SJSA1 (cell line): ENCODE measurements around the gene TRAF3. TPM values are rescaled to one million over a fixed set of nuclear protein-coding genes. Genes with fewer than 3 reads are reported as not detected.
"Not testable (repeated sequence)": the region's sequence is repeated elsewhere in the genome, so short reads cannot be mapped to it uniquely, and the experiment has no call there.

Source experiments
- DNase-seq, 2 experiments: peaks; one replicate each; pipeline ENCODE4 v3.0.0-alpha.2; 2015 to 2020; ENCODE audit warnings: low spot score in 2 of 2, low read depth in 1 of 2
- H3K27ac ChIP-seq: fragments of 250-450 bp; sonication (Bioruptor Pico); 2 replicates; pipeline ENCODE4 v1.5.1; 2020; ENCODE audit warnings: mild to moderate bottlenecking, moderate library complexity
- H3K27me3 ChIP-seq: fragments of 250-450 bp; sonication (Bioruptor Pico); replicated peaks from 2 replicates; pipeline ENCODE4 v1.5.1; 2020; ENCODE audit warnings: mild to moderate bottlenecking, moderate library complexity
- H3K36me3 ChIP-seq: fragments of 250-450 bp; sonication (Bioruptor Pico); 2 replicates; pipeline ENCODE4 v1.5.1; 2020; ENCODE audit warnings: mild to moderate bottlenecking
- H3K4me1 ChIP-seq: fragments of 250-450 bp; sonication (Bioruptor Pico); replicated peaks from 2 replicates; pipeline ENCODE4 v1.6.1; 2021; ENCODE audit warnings: mild to moderate bottlenecking
- H3K4me3 ChIP-seq: fragments of 250-450 bp; sonication (Bioruptor Pico); 2 replicates; pipeline ENCODE4 v1.5.1; 2020; ENCODE audit warnings: mild to moderate bottlenecking
- H3K9me3 ChIP-seq: fragments of 250-450 bp; sonication (Bioruptor Pico); replicated peaks from 2 replicates; pipeline ENCODE4 v1.5.1; 2020; ENCODE audit warnings: mild to moderate bottlenecking
- total RNA-seq: library from RNA; depleted of rRNA; stranded (reverse); fragments of >200 nt; shearing (Covaris generic); gene quantifications from 2 replicates; pipeline ENCODE4 v1.2.3, GENCODE V29; 2014

TRAF3 gene
- total RNA-seq, 1 experiment from 2014 or later, result 24.2 TPM

DNA sequence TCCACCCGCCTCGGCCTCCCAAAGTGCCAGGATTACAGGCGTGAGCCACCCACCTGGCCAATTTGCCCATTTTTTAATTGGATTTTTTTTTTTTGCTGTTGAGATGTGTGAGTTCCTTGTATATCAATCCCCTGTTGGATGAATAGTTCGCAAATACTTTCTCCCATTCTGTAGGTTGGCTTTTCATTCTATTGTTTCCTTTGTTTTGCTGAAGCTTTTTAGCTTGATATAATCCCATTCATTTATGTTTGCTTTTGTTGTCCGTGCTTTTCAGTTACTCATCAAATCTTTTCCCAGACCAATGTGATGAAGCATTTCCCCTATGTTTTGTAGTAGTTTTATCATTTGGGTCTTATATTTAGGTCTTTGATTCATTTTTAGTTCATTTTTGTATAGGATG, 36.4 kb downstream of the TRAF3 start:
- H3K27ac ChIP-seq, result 0 out of 2 replicates have a peak overlapping the region, but pooled peaks have one; percentile 34
- H3K36me3 ChIP-seq, result peaks cover 16% of the 10 kb centered on the region; the same call in 1 of the 2 replicates
- no peak overlapping the region for H3K4me3 ChIP-seq
- H3K4me1 ChIP-seq, result peaks cover 10% of the 10 kb centered on the region
- peak in 1 of 2 experiments; percentile 25 for DNase-seq
- H3K9me3 ChIP-seq, result no peaks in the 10 kb centered on the region
- H3K27me3 ChIP-seq, result no peaks in the 10 kb centered on the region

DNA sequence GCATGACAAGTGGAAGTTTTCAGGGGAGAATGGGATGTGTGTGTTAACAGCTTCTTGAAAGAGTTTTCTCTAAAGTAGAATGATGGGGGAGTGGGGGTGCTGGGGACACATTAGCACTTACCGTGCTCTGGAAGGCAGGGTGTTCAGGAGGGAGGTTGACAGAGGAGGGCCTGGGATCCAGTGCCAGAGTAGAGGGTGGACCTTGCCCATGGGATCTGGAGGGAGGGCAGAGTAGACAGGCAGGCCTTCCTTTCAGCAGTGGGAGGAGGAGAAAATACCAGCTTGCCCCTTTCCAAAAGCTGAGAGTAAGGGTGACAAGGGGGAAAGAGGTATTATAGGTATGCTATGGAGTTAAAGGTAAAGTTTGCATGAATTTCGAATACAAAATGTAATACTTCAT, 40.1 kb downstream of the TRAF3 start:
- no peaks in the 10 kb centered on the region for H3K27me3 ChIP-seq
- H3K4me3 ChIP-seq, result no peak overlapping the region
- no peak overlapping the region for H3K27ac ChIP-seq
- no peaks in the 10 kb centered on the region for H3K9me3 ChIP-seq
- no peak for DNase-seq
- H3K4me1 ChIP-seq, result peaks cover 17% of the 10 kb centered on the region
- H3K36me3 ChIP-seq, result peaks cover 7% of the 10 kb centered on the region; the same call in 1 of the 2 replicates

DNA sequence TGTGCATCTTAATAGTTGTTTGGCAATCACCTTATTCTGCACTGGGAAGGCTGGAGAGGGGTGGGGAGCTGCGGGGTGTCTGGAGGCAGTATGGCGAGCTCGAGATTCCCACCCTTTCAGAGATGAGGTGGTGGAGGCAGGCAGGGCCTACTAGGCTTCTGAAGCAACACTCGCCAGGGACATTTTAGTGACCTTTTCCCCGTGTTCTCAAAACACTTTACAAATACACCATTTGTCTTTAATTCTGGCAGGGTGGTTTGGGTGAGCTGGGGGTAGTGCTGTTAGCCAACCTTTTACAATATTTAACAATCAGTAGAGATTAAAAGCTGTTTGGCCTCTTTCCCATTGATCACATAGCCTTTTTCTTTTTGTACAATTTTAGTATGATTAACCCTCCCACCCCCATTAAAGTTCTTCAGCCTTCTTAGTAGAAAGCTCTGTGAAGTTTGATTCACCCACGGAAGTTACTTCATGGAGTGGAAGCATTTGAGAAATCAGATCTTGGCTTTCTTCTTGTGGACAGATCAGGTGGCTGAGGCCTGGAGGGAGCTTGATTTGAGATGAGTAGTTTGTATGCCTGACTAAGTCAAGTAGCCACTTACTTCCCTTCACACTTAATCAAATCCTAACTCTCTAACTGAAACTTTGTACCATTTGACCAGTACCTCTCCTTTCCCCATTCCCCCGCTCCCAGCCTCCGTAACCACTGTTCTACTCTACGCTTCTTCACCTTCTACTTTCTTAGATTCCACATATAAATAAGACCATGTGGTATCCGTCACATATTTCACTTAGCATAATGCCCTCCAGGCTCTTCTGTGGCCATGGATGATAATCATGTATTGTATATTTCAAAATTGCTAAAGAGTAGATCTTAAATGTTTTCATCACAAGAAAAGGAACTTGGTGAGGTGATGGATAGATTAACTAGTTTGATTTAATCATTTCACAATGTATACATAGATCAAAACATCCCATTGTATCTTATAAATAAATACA, 41.0 kb downstream of the TRAF3 start:
- no peaks in the 10 kb centered on the region for H3K9me3 ChIP-seq
- 0 out of 2 replicates have a peak, but pooled peaks cover 7% of the 10 kb centered on the region for H3K36me3 ChIP-seq
- DNase-seq, result no peak
- no peak overlapping the region for H3K4me3 ChIP-seq
- no peak overlapping the region for H3K27ac ChIP-seq
- H3K27me3 ChIP-seq, result no peaks in the 10 kb centered on the region
- H3K4me1 ChIP-seq, result peaks cover 17% of the 10 kb centered on the region

DNA sequence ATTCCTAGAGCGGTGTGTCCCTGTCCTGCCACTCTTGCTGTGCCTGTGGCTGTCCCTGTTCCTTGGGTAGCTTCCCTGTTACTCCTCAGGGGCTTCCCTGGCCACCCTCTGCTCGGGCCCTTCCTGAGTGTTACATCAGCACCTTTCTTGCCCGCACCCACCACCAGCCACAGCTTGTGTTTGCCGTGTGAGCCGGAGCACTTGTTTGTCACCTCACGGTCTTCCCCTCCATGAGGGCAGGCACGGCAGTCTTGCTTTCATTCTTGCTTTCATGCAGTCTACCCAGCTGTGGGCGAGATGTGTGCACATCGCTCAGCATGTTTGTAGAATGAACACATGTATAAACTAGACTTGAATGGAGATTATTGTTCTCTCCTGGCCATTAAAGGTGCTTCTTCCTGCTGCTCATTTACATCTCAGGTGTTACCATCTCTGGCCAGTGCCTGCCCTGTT, 42.0 kb downstream of the TRAF3 start:
- no peak overlapping the region for H3K4me3 ChIP-seq
- H3K4me1 ChIP-seq, result peaks cover 10% of the 10 kb centered on the region
- DNase-seq, result no peak
- no peak overlapping the region for H3K27ac ChIP-seq
- 0 out of 2 replicates have a peak, but pooled peaks cover 7% of the 10 kb centered on the region for H3K36me3 ChIP-seq
- H3K27me3 ChIP-seq, result no peaks in the 10 kb centered on the region
- no peaks in the 10 kb centered on the region for H3K9me3 ChIP-seq

DNA sequence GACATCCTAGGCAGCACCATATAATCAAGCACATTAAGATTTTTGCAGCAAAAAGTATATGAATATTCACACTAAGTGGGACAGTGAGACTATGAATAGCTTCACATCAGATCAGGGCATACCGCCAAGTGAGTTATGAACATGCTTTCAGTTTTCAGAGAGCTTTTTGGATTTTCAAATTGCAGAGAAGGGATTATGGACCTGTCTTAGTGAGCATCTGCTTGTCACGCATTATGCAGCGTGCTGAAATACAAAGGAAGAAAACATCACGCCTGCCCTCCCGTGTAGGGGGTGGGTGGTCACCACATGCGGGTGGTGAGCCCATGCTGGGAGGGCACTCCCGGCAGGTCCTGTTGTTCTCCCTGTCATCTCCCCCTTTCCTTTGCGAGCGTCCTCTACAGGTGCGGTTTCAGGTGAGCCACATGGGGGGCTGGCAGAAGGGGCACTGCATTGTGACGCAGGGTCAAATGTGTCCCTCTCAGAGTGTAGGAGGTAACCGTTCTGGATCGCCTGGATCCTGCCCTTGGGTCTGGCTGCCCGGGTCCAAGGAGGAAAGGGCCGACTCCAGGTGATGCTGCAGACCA, 42.6 kb downstream of the TRAF3 start:
- peaks cover 15% of the 10 kb centered on the region for H3K4me1 ChIP-seq
- H3K36me3 ChIP-seq, result 0 out of 2 replicates have a peak, but pooled peaks cover 7% of the 10 kb centered on the region
- H3K27ac ChIP-seq, result no peak overlapping the region
- DNase-seq, result no peak
- H3K4me3 ChIP-seq, result no peak overlapping the region
- no peaks in the 10 kb centered on the region for H3K9me3 ChIP-seq
- no peaks in the 10 kb centered on the region for H3K27me3 ChIP-seq

DNA sequence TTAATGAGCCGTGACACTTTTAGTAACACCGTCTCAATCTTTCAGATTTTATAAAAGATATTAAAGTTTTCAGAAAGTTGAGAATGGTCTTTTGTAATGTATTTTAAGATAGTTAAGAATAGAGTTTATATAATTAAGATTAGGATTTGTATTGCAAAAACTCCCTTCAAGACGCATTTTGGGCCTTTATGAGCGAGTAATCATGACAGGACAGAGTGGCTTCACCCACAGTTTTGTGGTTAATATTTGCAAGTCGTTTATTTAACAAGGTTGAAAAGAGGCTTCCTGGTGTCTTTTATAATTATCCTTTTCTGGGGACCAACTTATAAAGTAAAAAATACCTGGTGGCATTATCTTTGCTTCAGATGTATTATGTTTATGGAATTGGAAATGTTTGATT, 44.0 kb downstream of the TRAF3 start:
- peaks cover 21% of the 10 kb centered on the region for H3K4me1 ChIP-seq

DNA sequence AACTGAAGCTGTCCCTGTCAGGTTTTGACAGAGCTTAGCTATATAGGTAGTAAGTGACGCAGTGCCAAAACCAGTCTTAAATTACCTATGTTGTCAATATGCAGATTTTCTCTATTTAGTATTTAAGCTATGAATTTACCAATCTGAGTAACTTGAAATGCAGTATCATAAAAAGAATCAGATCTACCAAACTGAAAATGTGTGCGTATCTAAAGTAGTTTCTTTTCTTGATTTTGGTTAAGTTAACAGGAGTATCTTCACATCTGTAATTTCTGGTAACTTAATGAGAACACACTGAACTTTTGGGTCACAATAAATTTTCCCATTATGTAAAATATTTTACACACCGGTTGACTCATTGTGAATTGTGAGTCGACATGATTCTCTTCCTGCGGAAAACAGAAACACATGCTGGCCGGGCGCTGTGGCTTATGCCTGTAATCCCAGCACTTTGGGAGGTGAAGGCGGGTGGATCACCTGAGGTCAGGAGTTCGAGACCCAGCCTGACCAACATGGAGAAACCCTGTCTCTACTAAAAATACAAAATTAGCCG, 45.1 kb downstream of the TRAF3 start:
- Histone ChIP-seq H3K27me3 (no peaks in the 10 kb centered on the region), H3K27ac (no peak overlapping the region), H3K9me3 (no peaks in the 10 kb centered on the region), H3K4me3 (no peak overlapping the region), H3K4me1 (peaks cover 21% of the 10 kb centered on the region), H3K36me3 (peaks cover 8% of the 10 kb centered on the region; the same call in 1 of the 2 replicates)
- DNase-seq, result no peak

More for the DNA sequence above, 44.0 kb downstream of the TRAF3 start:
- no peaks in the 10 kb centered on the region for H3K9me3 ChIP-seq
- no peaks in the 10 kb centered on the region for H3K27me3 ChIP-seq
- DNase-seq, result no peak
- peaks cover 6% of the 10 kb centered on the region; the same call in 1 of the 2 replicates for H3K36me3 ChIP-seq
- H3K4me3 ChIP-seq, result no peak overlapping the region
- H3K27ac ChIP-seq, result no peak overlapping the region

DNA sequence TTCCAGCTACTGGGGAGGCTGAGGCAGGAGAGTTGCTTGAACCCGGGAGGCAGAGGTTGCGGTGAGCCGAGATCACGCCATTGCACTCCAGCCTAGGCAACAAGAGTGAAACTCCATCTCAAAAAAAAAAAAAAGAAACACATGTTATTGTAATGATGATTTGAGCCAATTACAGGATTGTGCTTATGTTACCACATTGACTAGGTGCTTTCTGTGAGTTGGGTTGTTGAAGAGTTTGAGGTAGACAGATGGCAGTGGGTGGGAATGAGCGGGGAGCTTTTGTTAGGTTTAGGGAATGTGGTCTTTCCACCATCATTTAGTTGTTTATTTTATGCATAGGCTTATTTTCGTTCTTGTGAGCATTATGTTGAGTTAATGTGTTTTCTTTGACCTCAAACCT, 45.6 kb downstream of the TRAF3 start:
- not testable (repeated sequence) for DNase-seq, H3K36me3 ChIP-seq, H3K9me3 ChIP-seq, H3K27ac ChIP-seq, H3K4me3 ChIP-seq, H3K27me3 ChIP-seq
- peaks cover 21% of the 10 kb centered on the region for H3K4me1 ChIP-seq

DNA sequence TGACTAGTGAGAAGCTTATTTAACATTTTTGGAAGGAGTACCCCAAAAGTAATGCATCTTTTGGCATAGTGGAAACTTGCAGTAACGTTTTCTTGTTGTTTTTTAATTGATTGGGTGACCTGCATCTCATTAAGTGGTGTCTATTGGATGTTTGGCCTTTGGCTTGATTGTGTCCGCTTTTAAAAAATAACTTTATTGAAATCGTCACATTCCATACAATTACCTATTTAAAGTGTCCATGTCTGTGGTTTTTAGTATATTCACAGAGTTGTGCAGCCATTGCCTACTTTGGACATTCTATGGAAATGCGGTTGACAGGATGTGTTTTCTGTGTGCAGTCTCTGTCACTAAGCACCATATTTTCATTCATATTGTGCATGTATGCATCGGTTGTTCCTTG, 46.3 kb downstream of the TRAF3 start:
- Histone ChIP-seq H3K4me1 (peaks cover 21% of the 10 kb centered on the region), H3K4me3 (no peak overlapping the region), H3K9me3 (no peaks in the 10 kb centered on the region), H3K27me3 (no peaks in the 10 kb centered on the region), H3K36me3 (peaks cover 8% of the 10 kb centered on the region; the same call in 1 of the 2 replicates), H3K27ac (no peak overlapping the region)
- DNase-seq, result no peak

DNA sequence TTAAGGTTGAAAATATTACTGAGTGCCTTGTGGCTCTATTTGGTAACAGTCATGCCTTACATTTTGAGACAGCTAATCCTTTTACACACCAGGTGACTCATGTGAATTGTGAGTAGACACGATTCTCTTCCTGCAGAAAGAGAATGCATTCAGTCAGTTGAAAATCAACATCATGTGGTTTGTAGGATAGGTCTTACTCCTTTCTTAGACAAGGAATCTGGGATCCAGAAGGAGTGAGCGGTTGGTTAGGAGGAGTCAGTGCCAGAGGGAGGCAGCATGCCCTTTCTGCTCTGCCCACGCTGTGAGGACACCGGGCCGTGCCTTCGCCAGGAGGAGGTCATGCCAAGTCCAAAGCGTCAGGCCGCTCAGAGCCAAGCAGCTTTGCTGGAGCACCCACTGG, 47.6 kb downstream of the TRAF3 start:
- Histone ChIP-seq H3K27ac (no peak overlapping the region), H3K36me3 (peaks cover 8% of the 10 kb centered on the region; the same call in 1 of the 2 replicates), H3K4me3 (no peak overlapping the region), H3K4me1 (peaks cover 14% of the 10 kb centered on the region), H3K9me3 (no peaks in the 10 kb centered on the region), H3K27me3 (no peaks in the 10 kb centered on the region)
- DNase-seq, result peak in 1 of 2 experiments; percentile 31

DNA sequence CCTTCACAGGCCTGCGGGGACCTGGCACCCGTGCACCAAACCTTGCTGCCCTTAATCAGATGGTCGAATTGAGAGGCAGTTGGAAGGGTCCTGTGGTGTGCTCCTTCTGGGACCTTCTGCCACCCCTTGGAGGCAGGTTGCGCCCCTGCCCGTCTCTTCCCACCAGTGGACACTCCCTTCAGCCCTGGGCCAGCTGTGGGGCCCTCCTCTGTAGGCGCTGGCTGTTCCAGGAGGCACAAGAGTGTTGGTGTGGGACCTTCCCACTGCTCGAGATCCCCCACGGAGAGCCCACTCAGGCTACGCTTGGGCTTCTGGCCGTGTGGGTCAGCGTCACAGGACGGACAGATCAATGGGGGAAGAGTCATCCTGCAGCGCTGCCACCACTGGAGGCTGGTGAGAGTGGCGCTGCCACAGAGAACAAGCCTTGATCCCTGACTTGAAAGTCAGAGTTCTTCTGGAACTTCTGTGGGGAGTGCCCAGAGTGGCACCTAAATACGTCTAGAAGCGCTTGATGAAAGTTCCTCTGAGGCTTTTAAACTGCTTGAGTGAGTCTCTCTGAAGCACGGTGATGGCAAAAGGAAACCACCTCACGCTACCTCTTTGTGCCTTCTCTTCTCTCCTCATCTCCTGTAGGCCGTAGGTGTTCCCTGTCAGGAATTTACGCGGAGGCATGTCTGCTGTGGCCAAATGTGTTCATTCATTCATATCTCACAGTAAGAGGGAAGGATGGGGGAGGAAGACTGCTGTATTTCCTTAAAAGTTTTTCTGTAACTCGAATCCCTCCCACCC, 48.3 kb downstream of the TRAF3 start:
- Histone ChIP-seq H3K27ac (no peak overlapping the region), H3K4me3 (no peak overlapping the region), H3K9me3 (no peaks in the 10 kb centered on the region), H3K36me3 (peaks cover 8% of the 10 kb centered on the region), H3K27me3 (no peaks in the 10 kb centered on the region), H3K4me1 (peaks cover 14% of the 10 kb centered on the region)
- no peak for DNase-seq

DNA sequence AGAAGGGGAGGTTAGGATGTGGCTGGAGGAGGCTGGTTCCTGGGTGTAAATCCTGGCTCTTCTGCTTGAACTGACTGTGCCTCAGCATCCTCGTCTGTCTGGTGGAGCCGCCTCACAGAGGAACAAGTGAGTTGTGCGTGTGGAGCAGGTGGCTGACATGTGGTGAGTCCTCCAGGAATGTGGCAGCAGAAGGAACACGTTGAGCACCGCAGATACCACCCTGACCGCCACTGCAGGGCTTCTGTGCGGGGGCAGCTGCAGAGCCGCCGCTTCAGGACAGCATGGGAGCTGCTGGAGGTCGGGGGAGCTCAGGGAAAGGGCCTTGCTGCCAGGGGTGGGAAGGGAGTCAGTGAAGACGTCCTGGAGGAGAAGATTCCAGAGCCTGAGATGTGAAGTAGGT, 48.9 kb downstream of the TRAF3 start:
- no peak overlapping the region for H3K27ac ChIP-seq
- DNase-seq, result no peak
- H3K9me3 ChIP-seq, result no peaks in the 10 kb centered on the region
- peaks cover 14% of the 10 kb centered on the region for H3K4me1 ChIP-seq
- peaks cover 11% of the 10 kb centered on the region for H3K36me3 ChIP-seq
- H3K27me3 ChIP-seq, result no peaks in the 10 kb centered on the region
- no peak overlapping the region for H3K4me3 ChIP-seq
